Suprapubic skin (tissue), 4 donors: Measurements from ENCODE around the gene ARHGAP22. TPM values are rescaled to one million over a fixed set of nuclear protein-coding genes. Genes with fewer than 3 reads are reported as not detected.

Experiments used
- DNase-seq, 2 donors: peaks; one replicate each; pipeline ENCODE4 v3.0.0-alpha.2; 2019; ENCODE audit warnings: low spot score in 2 of 2
- H3K27ac ChIP-seq: fragments of 200-600 bp; sonication (generic); one replicate; pipeline ENCODE4 v1.5.1; 2019
- H3K27me3 ChIP-seq: fragments of 200-600 bp; sonication (generic); one replicate; pipeline ENCODE4 v1.5.1; 2019
- H3K36me3 ChIP-seq: fragments of 200-600 bp; sonication (generic); one replicate; pipeline ENCODE4 v1.5.1; 2019
- H3K4me1 ChIP-seq: fragments of 200-600 bp; sonication (generic); one replicate; pipeline ENCODE4 v1.5.1; 2019
- H3K4me3 ChIP-seq: fragments of 200-600 bp; sonication (generic); one replicate; pipeline ENCODE4 v1.5.1; 2019; ENCODE audit warnings: mild to moderate bottlenecking
- H3K9me3 ChIP-seq: fragments of 200-600 bp; sonication (generic); one replicate; pipeline ENCODE4 v1.5.1; 2019
- CTCF ChIP-seq, 2 donors: fragments of 200-600 bp in 1 of 2; fragments of 450-650 bp in 1 of 2; sonication (generic) in 1 of 2; IDR thresholded peaks; one replicate each; pipeline ENCODE4 v1.5.1; 2016 to 2019; ENCODE audit warnings: antibody characterized with exemption in 2 of 2, mild to moderate bottlenecking in 1 of 2, moderate library complexity in 1 of 2
- EP300 ChIP-seq: sonication (generic); formaldehyde crosslinking; IDR thresholded peaks from one replicate; pipeline ENCODE4 v1.6.1; 2017; ENCODE audit warnings: antibody characterized with exemption
- POLR2A ChIP-seq, 2 donors: fragments of 450-650 bp; IDR thresholded peaks; one replicate each; pipeline ENCODE4 v1.6.1; 2017; ENCODE audit warnings: antibody characterized with exemption in 2 of 2, mild to moderate bottlenecking in 2 of 2, moderate library complexity in 2 of 2
- POLR2AphosphoS5 ChIP-seq, 3 donors: sonication (generic); formaldehyde crosslinking; IDR thresholded peaks; one replicate each; pipeline ENCODE4 v1.6.1; 2017; ENCODE audit warnings: antibody characterized with exemption in 3 of 3
- WGBS: methylation state at CpG from one replicate; pipeline ENCODE4 v1.1.5; 2018; 5-methylcytosine and 5-hydroxymethylcytosine counted together
- total RNA-seq, 4 donors: library from RNA; depleted of rRNA; stranded (reverse); fragments of >200 nt; gene quantifications; one replicate each; pipeline ENCODE4 v1.1.0, GENCODE V29; 2016

ARHGAP22 gene
- total RNA-seq, 4 donors from 2014 or later, result 0.98 to 7.2 (median 2.2) TPM

GRCh38 chr10:48606530-48607355, 1.9 kb upstream of the ARHGAP22 start:
- H3K27me3 ChIP-seq, result peaks cover 25% of the 10 kb centered on the region
- WGBS, result 74% methylated on average over 7 of the region's 8 CpGs
- no peaks in the 10 kb centered on the region for H3K9me3 ChIP-seq
- peak in 1 of 2 donors; percentile 58 for DNase-seq
- H3K4me1 ChIP-seq, result peaks cover 16% of the 10 kb centered on the region
- TF ChIP-seq POLR2AphosphoS5 (IDR thresholded peaks at IDR 0.05) (no peak), CTCF (IDR thresholded peaks at IDR 0.05) (no peak), EP300 (no peak), POLR2A (IDR thresholded peaks at IDR 0.05) (no peak)
- no peak overlapping the region for H3K27ac ChIP-seq
- no peaks in the 10 kb centered on the region for H3K36me3 ChIP-seq
- no peak overlapping the region for H3K4me3 ChIP-seq

- no peaks in the 10 kb centered on the region for H3K9me3 ChIP-seq
- DNase-seq, result no peak
- no peaks in the 10 kb centered on the region for H3K36me3 ChIP-seq
- peaks cover 16% of the 10 kb centered on the region for H3K4me1 ChIP-seq
- H3K4me3 ChIP-seq, result no peak overlapping the region
- TF ChIP-seq CTCF (IDR thresholded peaks at IDR 0.05) (no peak), POLR2A (IDR thresholded peaks at IDR 0.05) (no peak), POLR2AphosphoS5 (IDR thresholded peaks at IDR 0.05) (no peak), EP300 (no peak)
- 84% methylated on average over 7 of the region's 7 CpGs for WGBS
- no peak overlapping the region for H3K27ac ChIP-seq
- H3K27me3 ChIP-seq, result peaks cover 25% of the 10 kb centered on the region
These were observed 1.1 kb upstream of the ARHGAP22 start for GRCh38 chr10:48605786-48606529.

- no peaks in the 10 kb centered on the region for H3K36me3 ChIP-seq
- WGBS, result 22% methylated on average over 34 of the region's 42 CpGs
- peak; percentile 35 to 61 for DNase-seq
- no peak for TF ChIP-seq EP300
- TF ChIP-seq POLR2A (IDR thresholded peaks at IDR 0.05), result no peak
- TF ChIP-seq CTCF (IDR thresholded peaks at IDR 0.05), result no peak
- TF ChIP-seq POLR2AphosphoS5 (IDR thresholded peaks at IDR 0.05), result no peak
- H3K27ac ChIP-seq, result no peak overlapping the region
- H3K4me1 ChIP-seq, result peaks cover 16% of the 10 kb centered on the region
- H3K27me3 ChIP-seq, result peaks cover 25% of the 10 kb centered on the region
- peak overlapping the region; percentile 44 for H3K4me3 ChIP-seq
- no peaks in the 10 kb centered on the region for H3K9me3 ChIP-seq
These were observed 558 bp downstream of the ARHGAP22 start for GRCh38 chr10:48604039-48604990.

GRCh38 chr10:48603421-48604038, 1.3 kb downstream of the ARHGAP22 start:
- H3K9me3 ChIP-seq, result no peaks in the 10 kb centered on the region
- DNase-seq, result no peak
- TF ChIP-seq CTCF (IDR thresholded peaks at IDR 0.05) (no peak), EP300 (no peak), POLR2A (IDR thresholded peaks at IDR 0.05) (no peak), POLR2AphosphoS5 (IDR thresholded peaks at IDR 0.05) (no peak)
- peaks cover 16% of the 10 kb centered on the region for H3K4me1 ChIP-seq
- no peak overlapping the region for H3K27ac ChIP-seq
- peak overlapping the region; percentile 44 for H3K4me3 ChIP-seq
- H3K27me3 ChIP-seq, result peaks cover 25% of the 10 kb centered on the region
- no peaks in the 10 kb centered on the region for H3K36me3 ChIP-seq
- 73% methylated on average over 4 of the region's 4 CpGs for WGBS
